Measurements from ENCODE around the gene CNTN4.

- TF ChIP-seq CTCF (IDR thresholded peaks at IDR 0.05; ENCODE audit: borderline replicate concordance, extremely low read depth, low read length, poor library complexity, severe bottlenecking) (no peak), EZH2 (IDR thresholded peaks at IDR 0.05; ENCODE audit: borderline replicate concordance, low read depth, low read length, severe bottlenecking) (no peak)
These were observed 724.4 kb downstream of the CNTN4 start for GRCh38 chr3:2823031-2823430.

Measured in DND-41 (cell line).